ENCODE results near the gene CFAP410.

- TF ChIP-seq CTCF (IDR thresholded peaks at IDR 0.05), result no peak
- TF ChIP-seq POLR2A (IDR thresholded peaks at IDR 0.05), result no peak
Measured at GRCh38 chr21:44352253-44352860, 13.2 kb upstream of the CFAP410 start.
